GM18526 (cell line): ENCODE measurements around the gene PRG3.

Experiments
- POLR2A ChIP-seq: IDR thresholded peaks from 3 replicates; pipeline ENCODE4 v1.6.1; 2011; ENCODE audit not compliant: insufficient read length; ENCODE audit errors: extremely low read depth

The PRG3 gene

GRCh38 chr11:57397394-57397990, 16.5 kb upstream of the PRG3 start:
- TF ChIP-seq POLR2A, result no peak

- no peak for TF ChIP-seq POLR2A
These were observed 15.8 kb upstream of the PRG3 start for GRCh38 chr11:57396744-57397143.

GRCh38 chr11:57395905-57396623, 15.1 kb upstream of the PRG3 start:
- TF ChIP-seq POLR2A, result no peak

GRCh38 chr11:57394203-57394965, 13.4 kb upstream of the PRG3 start:
- no peak for TF ChIP-seq POLR2A

GRCh38 chr11:57392763-57393105, 11.8 kb upstream of the PRG3 start:
- TF ChIP-seq POLR2A, result no peak

- TF ChIP-seq POLR2A, result no peak
These were observed 11.3 kb upstream of the PRG3 start for GRCh38 chr11:57392066-57392762.

- TF ChIP-seq POLR2A, result no peak
These were observed 10.6 kb upstream of the PRG3 start for GRCh38 chr11:57391539-57391938.

GRCh38 chr11:57391111-57391510, 10.2 kb upstream of the PRG3 start:
- TF ChIP-seq POLR2A, result no peak

GRCh38 chr11:57390535-57390934, 9.6 kb upstream of the PRG3 start, which contains the start of gene PRG2:
Gene PRG2 (minus strand): TSS chr11:57390650. CDS start chr11:57389944, 706 bp downstream.
- no peak for TF ChIP-seq POLR2A

- TF ChIP-seq POLR2A, result no peak
These were observed 6.5 kb upstream of the PRG3 start for GRCh38 chr11:57387289-57388030.

GRCh38 chr11:57386178-57386940, 5.4 kb upstream of the PRG3 start:
- no peak for TF ChIP-seq POLR2A

GRCh38 chr11:57379732-57380131, 1.2 kb downstream of the PRG3 start:
- TF ChIP-seq POLR2A, result no peak

GRCh38 chr11:57378186-57378585, 2.8 kb downstream of the PRG3 start:
- TF ChIP-seq POLR2A, result no peak

- TF ChIP-seq POLR2A, result no peak
These were observed 3.8 kb downstream of the PRG3 start for GRCh38 chr11:57377107-57377506.
